Liver (tissue), 9 donors: Measurements from ENCODE around the gene HSBP1. TPM values are rescaled to one million over a fixed set of nuclear protein-coding genes. Genes with fewer than 3 reads are reported as not detected.

Source experiments
- DNase-seq: peaks from one replicate; pipeline ENCODE4 v3.0.0-alpha.2; 2017; ENCODE audit warnings: low spot score
- H3K27ac ChIP-seq, 2 donors: one replicate each; pipeline ENCODE4 v1.7.0; 2013; ENCODE audit warnings: inconsistent platforms in 2 of 2, low read length in 2 of 2, control low read depth in 1 of 2, low read depth in 1 of 2, mild to moderate bottlenecking in 1 of 2
- H3K27me3 ChIP-seq, 4 donors: one replicate each; pipeline versions ENCODE4 v1.6.1 to v1.7.0; 2013; ENCODE audit warnings: low read length in 3 of 4, inconsistent platforms in 1 of 4, mild to moderate bottlenecking in 1 of 4, moderate library complexity in 1 of 4; ENCODE audit not compliant: control insufficient read depth in 4 of 4, insufficient read depth in 4 of 4
- H3K36me3 ChIP-seq, 4 donors: one replicate each; pipeline versions ENCODE4 v1.6.1 to v1.7.0; 2013; ENCODE audit warnings: low read length in 3 of 4, mild to moderate bottlenecking in 3 of 4, low read depth in 1 of 4, moderate library complexity in 1 of 4; ENCODE audit not compliant: control insufficient read depth in 4 of 4, insufficient read depth in 3 of 4
- H3K4me1 ChIP-seq, 4 donors: one replicate each; pipeline versions ENCODE4 v1.6.1 to v1.7.0; 2013; ENCODE audit warnings: low read length in 3 of 4, mild to moderate bottlenecking in 3 of 4, moderate library complexity in 1 of 4; ENCODE audit not compliant: control insufficient read depth in 4 of 4, insufficient read depth in 4 of 4
- H3K4me3 ChIP-seq, 3 donors: one replicate each; pipeline versions ENCODE4 v1.6.1 to v1.7.0; 2013; ENCODE audit warnings: low read length in 3 of 3, control low read depth in 1 of 3, low read depth in 1 of 3, mild to moderate bottlenecking in 1 of 3
- H3K9ac ChIP-seq, 2 donors: one replicate each; pipeline ENCODE4 v1.7.0; 2013; ENCODE audit warnings: low read length in 2 of 2, mild to moderate bottlenecking in 2 of 2, moderate library complexity in 2 of 2, control low read depth in 1 of 2, low read depth in 1 of 2
- H3K9me3 ChIP-seq, 4 donors: one replicate each; pipeline versions ENCODE4 v1.6.1 to v1.7.0; 2013; ENCODE audit warnings: low read length in 3 of 4; ENCODE audit not compliant: control insufficient read depth in 4 of 4
- ATF3 ChIP-seq: IDR thresholded peaks from 2 replicates; pipeline ENCODE4 v1.6.1; 2016; ENCODE audit warnings: antibody characterized with exemption
- CTCF ChIP-seq: fragments of 150-350 bp; IDR thresholded peaks from 2 replicates; pipeline ENCODE4 v1.5.1; 2017; ENCODE audit warnings: improper control_type of control experiment, low read depth, low read length; ENCODE audit not compliant: missing input control
- EGR1 ChIP-seq, 2 donors: IDR thresholded peaks; 2 replicates each; pipeline ENCODE4 v1.6.1; 2016 to 2018; ENCODE audit warnings: antibody characterized with exemption in 2 of 2, low read depth in 2 of 2
- FOXA1 ChIP-seq: IDR thresholded peaks from 2 replicates; pipeline ENCODE4 v1.6.1; 2016; ENCODE audit warnings: antibody characterized with exemption
- FOXA2 ChIP-seq: IDR thresholded peaks from 2 replicates; pipeline ENCODE4 v1.6.1; 2016; ENCODE audit warnings: antibody characterized with exemption
- GABPA ChIP-seq, 2 donors: IDR thresholded peaks in 1 of 2; conservative IDR thresholded peaks in 1 of 2; 2 replicates each; pipeline ENCODE4 v1.6.1; 2016; ENCODE audit warnings: antibody characterized with exemption in 2 of 2, mild to moderate bottlenecking in 1 of 2, moderate library complexity in 1 of 2
- HNF4A ChIP-seq, 2 donors: conservative IDR thresholded peaks; 2 replicates each; pipeline ENCODE4 v1.6.1; 2016; ENCODE audit warnings: antibody characterized with exemption in 2 of 2, mild to moderate bottlenecking in 2 of 2
- HNF4G ChIP-seq: IDR thresholded peaks from 2 replicates; pipeline ENCODE4 v1.6.1; 2016; ENCODE audit warnings: antibody characterized with exemption
- MAX ChIP-seq: IDR thresholded peaks from 2 replicates; pipeline ENCODE4 v1.6.1; 2016; ENCODE audit warnings: antibody characterized with exemption
- NR2F2 ChIP-seq: IDR thresholded peaks from 2 replicates; pipeline ENCODE4 v1.6.1; 2016; ENCODE audit warnings: antibody characterized with exemption
- RAD21 ChIP-seq, 2 donors: IDR thresholded peaks; 2 replicates each; pipeline ENCODE4 v1.6.1; 2016; ENCODE audit warnings: antibody characterized with exemption in 2 of 2, mild to moderate bottlenecking in 2 of 2
- REST ChIP-seq: IDR thresholded peaks from 2 replicates; pipeline ENCODE4 v1.6.1; 2016; ENCODE audit warnings: antibody characterized with exemption, mild to moderate bottlenecking
- RXRA ChIP-seq, 2 donors: IDR thresholded peaks; 2 replicates each; pipeline ENCODE4 v1.6.1; 2017 to 2018; ENCODE audit warnings: antibody characterized with exemption in 2 of 2, mild to moderate bottlenecking in 1 of 2
- SP1 ChIP-seq: IDR thresholded peaks from 2 replicates; pipeline ENCODE4 v1.6.1; 2018; ENCODE audit warnings: antibody characterized with exemption, mild to moderate bottlenecking
- TAF1 ChIP-seq: conservative IDR thresholded peaks from 2 replicates; pipeline ENCODE4 v1.6.1; 2016; ENCODE audit warnings: antibody characterized with exemption, mild to moderate bottlenecking
- YY1 ChIP-seq: IDR thresholded peaks from 2 replicates; pipeline ENCODE4 v1.6.1; 2016; ENCODE audit warnings: antibody characterized with exemption, mild to moderate bottlenecking
- WGBS: extraction: QIAGEN DNeasy Blood & Tissue Kit; methylation state at CpG from one replicate; pipeline ENCODE4 v1.1.7; 2013; 5-methylcytosine and 5-hydroxymethylcytosine counted together
- polyA plus RNA-seq, 2 donors: library from polyadenylated mRNA; stranded (reverse) in 1 of 2; unstranded in 1 of 2; fragments of 200-250 nt in 1 of 2; fragments of >200 nt in 1 of 2; fragmentation: Nextera tagmentation in 1 of 2; extraction: Ambion mirVana in 1 of 2; gene quantifications; one replicate each; pipeline versions ENCODE4 v1.2.1 to v1.2.3, GENCODE V29; 2013 to 2015
- total RNA-seq, 2 donors: library from RNA; depleted of rRNA; stranded (reverse); fragments of >200 nt; gene quantifications; one replicate each; pipeline ENCODE4 v1.2.3, GENCODE V29; 2014
- TF ChIP-seq, protein P1 (sequence below): IDR thresholded peaks from 2 replicates; pipeline ENCODE4 v1.6.1; 2016; ENCODE audit warnings: antibody characterized with exemption
- donor health status: healthy.
- donor health status: healthy.
- donor health status: healthy.
- donor health status: healthy.
- donor health status: healthy.

The HSBP1 gene
- total and polyA plus RNA-seq, 4 donors, result 5.1 to 106 (median 38.3) TPM

GRCh38 chr16:83809092-83809491 lies 1.3 kb downstream of the HSBP1 start:
- Histone ChIP-seq H3K36me3 (peaks cover 0 to 5% (median 2%) of the 10 kb centered on the region in 4 donors), H3K9me3 (no peaks in the 10 kb centered on the region), H3K4me1 (peaks cover 8 to 11% (median 10%) of the 10 kb centered on the region in 4 donors), H3K9ac (no peak overlapping the region), H3K4me3 (peak overlapping the region; percentile 88 to 91 (median 89)), H3K27ac (no peak overlapping the region), H3K27me3 (no peaks in the 10 kb centered on the region)
- DNase-seq, result no peak
- TF ChIP-seq SP1 (no peak), TAF1 (no peak), HNF4G (no peak), FOXA2 (no peak), GABPA (IDR thresholded peaks at IDR 0.05 in 1 of 2, conservative IDR thresholded peaks at IDR 0.05 in 1 of 2) (no peak), HNF4A (conservative IDR thresholded peaks at IDR 0.05) (no peak), FOXA1 (no peak), REST (no peak), RAD21 (IDR thresholded peaks at IDR 0.05) (no peak), CTCF (no peak), YY1 (no peak), RXRA (IDR thresholded peaks at IDR 0.05) (no peak), NR2F2 (no peak), EGR1 (IDR thresholded peaks at IDR 0.05; ENCODE audit: low read depth in 2 of 2) (no peak)
- TF ChIP-seq, protein P1, sequence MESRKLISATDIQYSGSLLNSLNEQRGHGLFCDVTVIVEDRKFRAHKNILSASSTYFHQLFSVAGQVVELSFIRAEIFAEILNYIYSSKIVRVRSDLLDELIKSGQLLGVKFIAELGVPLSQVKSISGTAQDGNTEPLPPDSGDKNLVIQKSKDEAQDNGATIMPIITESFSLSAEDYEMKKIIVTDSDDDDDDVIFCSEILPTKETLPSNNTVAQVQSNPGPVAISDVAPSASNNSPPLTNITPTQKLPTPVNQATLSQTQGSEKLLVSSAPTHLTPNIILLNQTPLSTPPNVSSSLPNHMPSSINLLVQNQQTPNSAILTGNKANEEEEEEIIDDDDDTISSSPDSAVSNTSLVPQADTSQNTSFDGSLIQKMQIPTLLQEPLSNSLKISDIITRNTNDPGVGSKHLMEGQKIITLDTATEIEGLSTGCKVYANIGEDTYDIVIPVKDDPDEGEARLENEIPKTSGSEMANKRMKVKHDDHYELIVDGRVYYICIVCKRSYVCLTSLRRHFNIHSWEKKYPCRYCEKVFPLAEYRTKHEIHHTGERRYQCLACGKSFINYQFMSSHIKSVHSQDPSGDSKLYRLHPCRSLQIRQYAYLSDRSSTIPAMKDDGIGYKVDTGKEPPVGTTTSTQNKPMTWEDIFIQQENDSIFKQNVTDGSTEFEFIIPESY, result no peak
- 91% methylated on average over 13 of the region's 13 CpGs for WGBS

DNA sequence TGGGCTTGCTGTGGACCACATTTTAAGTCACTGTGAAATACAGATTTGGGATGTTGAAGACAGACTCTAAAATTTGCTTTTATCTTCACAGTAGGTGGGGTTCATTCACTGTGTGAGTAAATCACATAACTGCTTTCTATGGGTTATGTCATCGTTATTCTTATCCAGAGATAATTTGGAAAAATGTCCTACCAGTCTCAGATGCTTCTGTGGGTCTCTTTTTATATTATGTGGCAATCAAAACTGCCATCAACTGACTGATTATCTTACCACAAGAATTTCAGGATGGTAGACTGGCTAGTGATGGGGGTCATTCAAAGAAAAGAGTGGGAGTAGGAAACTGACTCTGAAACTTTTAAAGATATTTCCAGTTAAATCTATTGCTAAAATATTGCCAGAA lies 3.1 kb downstream of the HSBP1 start:
- no peaks in the 10 kb centered on the region for H3K27me3 ChIP-seq
- H3K4me1 ChIP-seq, result peaks cover 8 to 11% (median 10%) of the 10 kb centered on the region in 4 donors
- no peak overlapping the region for H3K27ac ChIP-seq
- DNase-seq, result no peak
- H3K9me3 ChIP-seq, result no peaks in the 10 kb centered on the region
- H3K9ac ChIP-seq, result no peak overlapping the region
- H3K36me3 ChIP-seq, result peaks cover 0 to 5% (median 2%) of the 10 kb centered on the region in 4 donors
- 89% methylated on average over 1 of the region's 1 CpG for WGBS
- H3K4me3 ChIP-seq, result no peak overlapping the region
- TF ChIP-seq CTCF, result no peak
- TF ChIP-seq, protein P1, result no peak
- no peak for TF ChIP-seq HNF4A (conservative IDR thresholded peaks at IDR 0.05)
- no peak for TF ChIP-seq MAX
- TF ChIP-seq ATF3, result no peak
- TF ChIP-seq FOXA1, result no peak
- no peak for TF ChIP-seq EGR1 (IDR thresholded peaks at IDR 0.05; ENCODE audit: low read depth in 2 of 2)
